ENCODE results near the gene MATN4. TPM values are rescaled to one million over a fixed set of nuclear protein-coding genes. Genes with fewer than 3 reads are reported as not detected.

Gene MATN4
- total RNA-seq, 2 experiments from 2014 or later = 0.38 TPM; not detected in 1

- BruUV-seq (replicated peaks) = no TSS peak
- H3K79me2 ChIP-seq (ENCODE audit: insufficient read depth, low read depth, low read length) = no peaks in the 10 kb centered on the region
- no peak overlapping the region for H3K4me3 ChIP-seq (ENCODE audit: low read depth, low read length, poor library complexity, severe bottlenecking)
- peak overlapping the region; percentile 27 for H3K4me2 ChIP-seq (ENCODE audit: low read length)
- TF ChIP-seq, protein P1, sequence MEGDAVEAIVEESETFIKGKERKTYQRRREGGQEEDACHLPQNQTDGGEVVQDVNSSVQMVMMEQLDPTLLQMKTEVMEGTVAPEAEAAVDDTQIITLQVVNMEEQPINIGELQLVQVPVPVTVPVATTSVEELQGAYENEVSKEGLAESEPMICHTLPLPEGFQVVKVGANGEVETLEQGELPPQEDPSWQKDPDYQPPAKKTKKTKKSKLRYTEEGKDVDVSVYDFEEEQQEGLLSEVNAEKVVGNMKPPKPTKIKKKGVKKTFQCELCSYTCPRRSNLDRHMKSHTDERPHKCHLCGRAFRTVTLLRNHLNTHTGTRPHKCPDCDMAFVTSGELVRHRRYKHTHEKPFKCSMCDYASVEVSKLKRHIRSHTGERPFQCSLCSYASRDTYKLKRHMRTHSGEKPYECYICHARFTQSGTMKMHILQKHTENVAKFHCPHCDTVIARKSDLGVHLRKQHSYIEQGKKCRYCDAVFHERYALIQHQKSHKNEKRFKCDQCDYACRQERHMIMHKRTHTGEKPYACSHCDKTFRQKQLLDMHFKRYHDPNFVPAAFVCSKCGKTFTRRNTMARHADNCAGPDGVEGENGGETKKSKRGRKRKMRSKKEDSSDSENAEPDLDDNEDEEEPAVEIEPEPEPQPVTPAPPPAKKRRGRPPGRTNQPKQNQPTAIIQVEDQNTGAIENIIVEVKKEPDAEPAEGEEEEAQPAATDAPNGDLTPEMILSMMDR (conservative IDR thresholded peaks at IDR 0.05; ENCODE audit: low read length) = no peak
- no peak for TF ChIP-seq EZH2phosphoT487 (IDR thresholded peaks at IDR 0.05; ENCODE audit: borderline replicate concordance, low read depth, low read length)
- no peaks in the 10 kb centered on the region for H3K9me2 ChIP-seq (ENCODE audit: insufficient read depth, low read length)
- DNase-seq (ENCODE audit: low spot score) = no peak
- H3K9me3 ChIP-seq (ENCODE audit: low read length) = no peaks in the 10 kb centered on the region
- no peak overlapping the region for H2AFZ ChIP-seq (ENCODE audit: low read length)
- ChIA-PET POLR2A (interaction anchor here (0.6 kb wide), 1 partner anchor 107 kb away, joined by 3 read pairs; no protein-coding TSS in a partner anchor), CTCF (ENCODE audit: unreplicated experiment) (no interaction called here)
- peaks cover 34% of the 10 kb centered on the region for H3K4me1 ChIP-seq (ENCODE audit: insufficient read depth, low read length, poor library complexity, severe bottlenecking)
- intact Hi-C loops (cut with micrococcal nuclease; ENCODE audit: unreplicated experiment) = no loop called here
- no peaks in the 10 kb centered on the region for H3K36me3 ChIP-seq (ENCODE audit: insufficient read depth, low read length)
- H3K27ac ChIP-seq (ENCODE audit: low read depth, low read length, poor library complexity, severe bottlenecking) = no peak overlapping the region
- H4K20me1 ChIP-seq (ENCODE audit: insufficient read depth, low read length) = no peaks in the 10 kb centered on the region
Observed at GRCh38 chr20:45340236-45340847, 32.2 kb upstream of the MATN4 start.

DNA sequence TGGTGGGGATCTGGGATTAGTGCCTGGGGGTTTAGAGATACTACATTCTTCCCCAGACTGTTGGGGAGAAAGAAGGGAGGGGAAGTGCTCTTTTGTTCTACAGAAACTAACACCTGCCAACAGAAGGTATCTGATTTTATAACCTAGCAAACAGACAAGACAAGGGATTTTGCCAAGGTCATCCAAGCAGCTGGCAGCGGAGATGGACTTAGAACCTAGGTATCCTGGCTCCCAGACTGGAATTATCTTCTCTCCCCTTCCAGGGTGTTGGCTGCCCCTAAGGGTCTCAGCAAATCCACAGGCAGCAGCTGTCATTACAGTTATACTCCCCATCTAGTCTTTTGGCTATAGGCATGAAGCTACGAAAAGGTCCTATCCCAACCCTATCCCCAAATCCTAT, 31.7 kb upstream of the MATN4 start:
- Histone ChIP-seq H3K4me2 (ENCODE audit: low read length) (peak overlapping the region; percentile 27; the same call in 1 of the 2 replicates), H2AFZ (ENCODE audit: low read length) (no peak overlapping the region)

More for the DNA sequence above, 31.7 kb upstream of the MATN4 start:
- no TSS peak for BruUV-seq (replicated peaks)
- no peak overlapping the region for H3K27ac ChIP-seq (ENCODE audit: low read depth, low read length, poor library complexity, severe bottlenecking)
- TF ChIP-seq EZH2phosphoT487 (IDR thresholded peaks at IDR 0.05; ENCODE audit: borderline replicate concordance, low read depth, low read length) = no peak
- TF ChIP-seq, protein P1 (conservative IDR thresholded peaks at IDR 0.05; ENCODE audit: low read length) = no peak
- no peaks in the 10 kb centered on the region for H4K20me1 ChIP-seq (ENCODE audit: insufficient read depth, low read length)
- POLR2A ChIA-PET = interaction anchor here (0.6 kb wide), 1 partner anchor 107 kb away, joined by 3 read pairs; no protein-coding TSS in a partner anchor
- no peaks in the 10 kb centered on the region for H3K9me2 ChIP-seq (ENCODE audit: insufficient read depth, low read length)
- CTCF ChIA-PET (ENCODE audit: unreplicated experiment) = no interaction called here
- intact Hi-C loops (cut with micrococcal nuclease; ENCODE audit: unreplicated experiment) = no loop called here
- no peaks in the 10 kb centered on the region for H3K9me3 ChIP-seq (ENCODE audit: low read length)
- no peak overlapping the region for H3K4me3 ChIP-seq (ENCODE audit: low read depth, low read length, poor library complexity, severe bottlenecking)
- peaks cover 29% of the 10 kb centered on the region for H3K4me1 ChIP-seq (ENCODE audit: insufficient read depth, low read length, poor library complexity, severe bottlenecking)
- peak; percentile 39 for DNase-seq (ENCODE audit: low spot score)
- H3K79me2 ChIP-seq (ENCODE audit: insufficient read depth, low read depth, low read length) = no peaks in the 10 kb centered on the region
- no peaks in the 10 kb centered on the region for H3K36me3 ChIP-seq (ENCODE audit: insufficient read depth, low read length)
